ELF-1 (cell line): ENCODE results near the gene DLG2.
"Not testable (repeated sequence)": the region's sequence is repeated elsewhere in the genome, so short reads cannot be mapped to it uniquely, and the experiment has no call there.

Source experiments
- DNase-seq: peaks from one replicate; pipeline ENCODE4 v3.0.0-alpha.2; 2016; ENCODE audit warnings: low read depth, low spot score

The DLG2 gene

DNA sequence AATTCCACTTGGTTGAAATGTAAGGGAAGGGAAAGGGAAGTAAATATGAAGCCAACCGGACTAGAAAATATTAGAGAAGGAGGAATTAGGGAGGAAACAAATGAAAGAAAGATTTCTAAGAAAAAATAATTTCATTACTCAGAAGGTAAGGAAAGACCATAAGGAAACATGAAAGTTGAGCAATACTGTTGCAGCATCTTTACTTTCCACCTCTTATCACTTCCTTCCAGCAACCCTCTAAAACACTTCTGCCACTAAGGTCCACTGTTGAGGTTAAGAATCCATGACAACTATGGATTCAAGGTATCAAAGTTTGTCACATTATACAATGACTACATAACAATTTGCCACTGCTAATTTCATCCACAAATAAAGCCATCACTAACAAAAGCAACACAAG lies 308.6 kb downstream of the DLG2 start:
- no peak for DNase-seq

DNA sequence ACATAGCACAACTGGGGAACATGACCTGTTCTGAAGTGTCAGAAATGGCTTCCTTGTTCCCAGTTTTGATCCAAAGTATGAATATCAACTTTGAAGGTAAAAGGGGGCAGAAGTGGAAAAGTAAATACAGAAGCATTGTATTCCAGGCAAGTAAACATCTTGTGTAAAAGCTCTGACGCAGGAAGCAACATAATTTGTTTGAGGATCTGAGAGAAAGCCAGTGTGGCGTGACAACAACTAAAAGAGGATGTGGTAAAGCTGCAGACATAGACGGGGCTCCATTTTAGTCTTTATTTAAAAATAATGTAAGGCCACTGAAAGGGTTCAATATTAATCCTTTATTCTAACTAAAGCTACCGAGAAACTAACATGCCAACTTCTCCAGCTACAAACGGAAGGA lies 310.2 kb downstream of the DLG2 start:
- no peak for DNase-seq

DNA sequence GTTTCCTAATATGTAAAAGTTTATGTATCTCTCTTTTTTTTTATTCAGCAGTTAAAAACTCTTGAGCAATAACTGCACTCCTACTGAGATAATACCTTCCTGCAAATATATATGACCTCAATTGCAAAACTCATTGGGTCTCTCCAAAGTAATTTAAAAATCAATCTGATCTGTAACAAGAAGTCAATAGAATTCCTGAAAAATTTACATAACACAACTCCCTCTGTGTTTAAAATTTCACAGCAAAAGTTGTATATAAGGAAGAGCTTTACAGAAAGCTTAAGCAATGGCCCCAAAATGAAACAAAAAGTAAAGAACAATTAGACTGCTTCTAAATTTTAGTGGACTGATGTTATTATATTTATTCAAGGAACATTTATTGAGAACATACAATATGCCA lies 313.4 kb downstream of the DLG2 start:
- DNase-seq, result no peak

DNA sequence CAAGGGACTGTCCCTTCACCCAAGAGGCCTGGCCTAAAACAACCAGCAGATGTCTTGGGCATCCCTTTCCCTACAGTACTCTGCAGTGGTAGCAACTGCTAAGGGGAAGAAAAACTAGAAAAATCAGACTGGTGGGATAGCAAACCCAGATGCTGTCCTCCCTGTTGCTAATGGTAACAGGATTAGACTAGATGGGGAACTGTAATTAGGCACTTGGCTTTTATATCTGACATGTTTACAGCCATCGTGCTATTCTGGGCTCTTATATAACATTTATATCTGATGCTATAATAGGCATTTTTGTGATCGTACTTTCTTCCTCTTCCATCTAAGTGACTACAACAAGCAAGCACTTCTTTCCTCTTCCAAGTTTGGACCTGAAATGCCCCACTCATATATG lies 316.7 kb downstream of the DLG2 start:
- DNase-seq, result no peak

DNA sequence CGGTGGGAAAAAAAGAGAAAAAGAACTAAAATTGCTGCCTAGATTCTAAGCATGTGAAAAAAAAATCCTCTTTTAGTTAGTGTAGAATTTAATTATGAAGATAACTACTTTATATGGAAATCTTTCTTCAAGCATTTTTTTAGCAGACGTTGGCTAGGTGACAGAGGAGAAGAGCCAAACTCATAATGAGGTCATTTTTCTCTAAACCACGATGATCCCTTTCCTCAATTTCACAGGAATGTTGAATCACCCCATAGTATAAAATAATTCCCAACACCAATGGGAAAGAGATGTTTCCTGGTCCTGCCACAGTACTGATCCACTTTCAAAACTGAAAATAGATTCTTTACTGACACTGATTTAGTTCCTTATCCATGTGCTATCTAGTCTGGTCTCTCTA lies 319.8 kb downstream of the DLG2 start:
- no peak for DNase-seq

DNA sequence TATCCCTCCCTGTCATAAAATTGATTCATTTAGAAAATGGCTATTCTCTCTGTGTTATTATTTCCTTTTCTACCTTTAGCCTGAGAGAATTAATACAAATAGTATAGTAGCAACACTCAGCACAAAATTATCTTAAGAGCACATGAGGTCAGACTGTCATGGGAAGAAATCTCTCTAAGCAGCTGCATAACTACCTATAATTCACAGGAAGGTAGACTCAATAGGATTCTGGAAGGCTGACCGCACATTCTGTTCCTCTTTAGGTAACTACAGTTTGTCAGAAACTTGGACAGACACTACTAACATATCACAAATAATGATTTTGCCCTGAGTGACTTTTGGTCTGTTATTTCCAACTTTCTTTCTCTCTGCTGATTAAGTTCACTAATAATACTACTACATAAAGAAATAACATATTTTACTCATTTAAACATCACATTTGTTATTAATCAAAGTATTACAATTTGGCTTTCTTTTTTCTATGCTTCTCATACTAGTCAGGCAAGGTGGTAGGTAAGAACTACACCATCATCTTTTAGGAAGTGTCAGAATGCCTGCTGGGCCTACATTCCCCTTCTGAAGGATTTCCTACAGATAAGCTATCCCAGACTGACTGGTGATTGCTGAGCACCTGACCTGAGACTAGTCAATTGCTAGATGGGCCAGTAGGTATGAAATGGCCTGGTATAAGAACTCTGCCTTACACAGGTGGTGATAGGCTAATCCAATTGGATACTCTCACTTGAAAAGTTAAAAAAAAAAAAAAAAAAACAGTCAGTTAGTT lies 325.1 kb downstream of the DLG2 start:
- DNase-seq, result no peak

DNA sequence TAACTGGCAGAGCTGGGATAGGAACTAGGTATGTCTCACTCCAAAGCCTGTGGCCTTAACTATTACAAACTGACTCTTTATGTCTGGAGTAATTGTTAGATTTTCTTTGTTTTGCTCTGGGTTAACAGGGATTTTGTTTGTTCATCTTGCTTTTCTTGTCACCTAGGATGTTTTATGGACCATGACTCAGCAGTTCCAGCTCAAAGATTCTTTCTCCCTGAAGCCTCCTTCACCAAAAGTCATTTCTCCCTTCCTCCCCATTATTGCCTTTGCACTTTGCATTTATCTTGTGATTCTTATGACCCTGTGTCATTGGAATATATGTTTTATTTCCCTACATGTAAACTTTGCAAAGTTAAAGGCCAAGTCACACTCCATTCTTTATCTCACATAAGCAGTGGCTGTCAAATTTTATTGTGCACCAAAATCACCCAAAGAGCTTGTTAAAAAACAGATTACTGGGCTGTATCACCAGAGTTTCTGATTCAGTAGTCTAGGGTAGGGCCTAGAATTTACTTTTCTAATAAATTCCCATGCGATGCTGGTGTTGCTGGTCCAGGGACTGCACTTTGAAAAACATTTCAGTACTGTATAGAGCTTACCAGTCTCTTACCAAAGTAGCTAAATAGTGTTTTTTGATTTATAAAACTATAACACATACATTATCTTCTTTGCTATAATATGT lies 327.7 kb downstream of the DLG2 start:
- DNase-seq, result peak; percentile 5

DNA sequence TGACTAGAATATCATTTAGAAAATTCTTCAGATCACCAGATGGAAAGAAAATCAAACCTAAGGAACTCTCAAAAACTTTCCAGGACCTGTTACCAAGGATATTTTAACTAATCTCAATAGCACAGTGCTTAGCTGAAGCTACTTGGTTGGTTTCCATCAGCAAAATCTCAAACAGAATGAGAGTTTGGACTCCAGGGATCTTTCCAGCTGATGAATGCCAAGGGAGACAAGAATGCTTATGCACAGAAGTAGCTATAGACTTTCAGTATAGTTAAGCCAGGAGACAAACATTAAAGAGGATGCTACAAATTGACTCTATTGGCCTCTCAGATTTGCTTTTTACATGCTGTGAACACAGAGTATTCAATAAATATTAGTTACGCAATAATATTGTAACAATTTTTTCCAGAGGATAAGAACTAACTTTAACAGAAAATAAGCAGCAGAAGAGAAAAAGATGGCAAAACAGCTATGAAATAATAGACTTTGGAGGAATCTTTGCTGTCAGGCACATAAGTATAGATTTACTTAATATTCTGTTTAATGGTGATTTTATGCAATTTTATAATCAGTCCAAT lies 331.4 kb downstream of the DLG2 start:
- DNase-seq, result no peak

DNA sequence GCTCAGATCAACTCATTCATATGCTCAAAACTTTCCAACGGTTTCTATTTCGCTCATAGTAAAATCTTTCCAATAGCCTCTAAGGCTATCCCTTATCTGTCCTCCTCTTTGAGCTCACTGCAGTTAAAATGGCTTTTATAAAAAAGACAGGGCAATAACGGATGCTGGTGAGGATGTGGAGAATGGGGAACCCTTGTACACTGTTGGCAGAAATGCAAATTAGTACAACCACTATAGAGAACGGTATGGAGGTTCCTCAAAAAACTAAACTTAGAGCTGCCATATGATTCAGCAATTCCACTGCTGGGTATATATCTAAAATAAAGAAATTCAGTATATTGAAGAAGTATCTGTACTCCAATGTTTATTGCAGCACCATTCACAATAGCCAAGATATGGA lies 345.6 kb downstream of the DLG2 start:
- no peak for DNase-seq

DNA sequence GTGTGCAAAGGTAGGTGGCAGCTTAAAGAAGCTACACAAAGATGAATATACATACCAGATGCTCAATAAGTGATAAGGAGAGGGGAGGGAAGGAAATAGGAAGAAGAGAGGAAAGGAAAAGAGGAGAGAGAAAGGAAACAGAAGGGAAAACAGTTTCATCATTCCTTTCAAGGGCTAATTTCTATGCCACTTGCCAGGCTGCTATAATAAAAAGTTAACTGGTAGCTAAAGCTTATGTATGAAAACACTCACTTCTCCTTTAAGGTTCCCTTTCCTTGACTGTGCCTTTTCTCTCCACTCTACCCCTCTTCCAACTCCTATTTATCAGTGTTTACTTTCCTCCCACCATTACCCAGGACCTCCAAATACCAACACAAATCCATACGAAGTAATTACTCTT lies 347.9 kb downstream of the DLG2 start:
- DNase-seq, result no peak

DNA sequence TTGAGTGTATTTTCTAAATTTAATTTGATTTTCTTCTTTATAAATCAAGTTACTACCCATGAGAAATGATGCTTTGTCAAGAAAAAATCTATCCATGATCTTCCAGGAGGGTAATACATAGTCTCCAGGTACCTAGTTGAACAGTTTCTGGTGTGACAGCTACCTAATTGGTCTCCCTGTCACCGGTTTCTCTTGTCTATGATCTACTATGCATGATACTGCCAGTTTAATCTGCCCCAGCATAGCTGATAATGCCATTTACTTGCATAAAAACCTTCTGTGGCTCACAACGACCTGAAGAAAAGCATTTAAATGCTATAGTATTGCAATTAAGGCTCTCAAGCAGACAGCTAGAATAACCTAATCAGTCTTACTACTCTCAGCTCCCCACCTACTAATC lies 349.5 kb downstream of the DLG2 start:
- DNase-seq, result no peak

DNA sequence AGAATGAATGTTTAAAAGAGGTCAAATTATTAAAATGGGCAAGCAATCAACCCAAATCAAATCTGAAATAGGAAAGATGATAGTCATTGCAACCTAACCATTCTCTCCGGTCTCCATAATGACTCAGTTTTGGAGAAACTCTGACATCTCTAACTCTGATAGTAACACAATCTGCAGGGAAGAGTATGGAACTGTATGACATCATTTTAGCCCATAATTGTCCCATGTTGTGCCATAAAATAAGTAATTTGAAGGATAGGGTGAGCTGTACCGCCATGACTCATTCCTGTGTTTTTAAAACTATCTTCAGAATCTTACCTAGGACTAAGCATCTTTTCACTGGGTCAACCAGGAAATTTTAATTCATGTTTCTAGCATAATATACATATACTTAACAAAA lies 350.8 kb downstream of the DLG2 start:
- no peak for DNase-seq

DNA sequence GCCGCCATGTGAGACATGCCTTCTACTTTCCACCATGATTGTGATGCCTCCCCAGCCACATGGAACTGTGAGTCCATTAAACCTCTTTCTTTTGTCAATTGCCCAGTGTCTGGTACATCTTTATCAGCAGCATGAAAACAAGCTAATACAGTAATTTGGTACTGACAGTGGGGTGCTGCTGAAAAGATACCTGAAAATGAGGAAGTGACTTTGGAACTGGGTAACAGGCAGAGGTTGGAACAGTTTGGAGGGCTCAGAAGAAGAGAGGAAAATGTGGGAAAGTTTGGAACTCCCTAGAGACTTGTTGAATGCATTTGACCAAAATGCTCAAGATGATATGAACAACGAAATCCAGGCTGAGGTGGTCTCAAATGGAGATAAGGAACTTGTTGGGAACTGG lies 356.8 kb downstream of the DLG2 start:
- DNase-seq, result not testable (repeated sequence)

DNA sequence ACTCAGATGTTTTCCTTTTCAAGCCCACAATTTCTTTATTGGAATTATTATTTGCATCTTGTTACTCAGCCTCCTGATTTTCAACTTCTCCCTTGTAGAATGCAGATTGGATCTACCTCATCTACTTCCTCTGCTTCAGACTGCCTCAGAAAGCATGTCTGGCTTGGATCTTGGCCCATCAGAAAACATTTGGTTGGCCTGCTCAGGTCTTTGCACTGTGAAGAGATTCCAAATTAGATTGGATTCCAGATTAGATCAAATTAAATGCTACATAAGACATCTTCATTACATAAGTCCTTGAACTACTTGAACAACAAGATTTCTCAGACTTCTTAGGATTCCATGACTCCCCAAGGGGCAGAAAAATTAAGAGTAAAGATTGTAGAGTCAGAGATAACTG lies 358.0 kb downstream of the DLG2 start:
- DNase-seq, result no peak

DNA sequence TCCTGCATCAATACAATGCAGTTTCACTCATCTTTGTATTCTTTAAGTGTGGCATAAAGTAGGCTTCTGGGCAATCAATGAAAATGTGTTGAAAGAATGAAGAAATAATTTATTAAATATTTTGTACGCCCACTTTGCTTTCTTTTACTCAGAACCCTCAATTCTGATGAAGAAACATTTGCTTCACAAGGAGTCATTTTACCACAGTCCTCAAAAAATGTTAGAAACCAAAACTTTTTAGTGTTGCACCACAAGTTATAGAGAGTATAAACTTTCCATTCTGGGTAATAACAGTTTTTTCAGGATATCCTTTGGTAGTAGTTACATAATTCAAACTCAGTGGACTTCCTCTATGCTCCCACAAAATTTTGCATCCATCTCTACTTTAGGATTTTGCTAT lies 360.5 kb downstream of the DLG2 start:
- no peak for DNase-seq

DNA sequence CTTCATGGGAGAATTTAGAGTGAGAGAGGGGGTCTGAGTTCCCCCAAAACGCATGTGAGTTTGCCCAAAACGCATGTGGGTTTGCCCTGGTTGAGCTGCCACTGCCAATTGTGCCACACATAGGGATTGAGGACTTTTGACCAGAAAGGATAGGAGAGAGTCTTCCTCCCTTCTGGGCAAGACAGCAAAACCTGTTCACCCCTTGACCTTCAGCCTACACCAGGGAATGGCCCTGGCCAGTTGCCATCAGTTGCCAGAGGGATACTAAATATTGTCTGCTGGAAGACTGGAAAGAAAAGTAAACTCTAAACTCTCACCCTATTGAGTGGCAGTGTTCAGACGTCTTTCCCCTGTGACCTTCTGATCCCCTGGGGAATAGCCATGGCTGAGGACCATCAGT lies 363.8 kb downstream of the DLG2 start:
- no peak for DNase-seq

DNA sequence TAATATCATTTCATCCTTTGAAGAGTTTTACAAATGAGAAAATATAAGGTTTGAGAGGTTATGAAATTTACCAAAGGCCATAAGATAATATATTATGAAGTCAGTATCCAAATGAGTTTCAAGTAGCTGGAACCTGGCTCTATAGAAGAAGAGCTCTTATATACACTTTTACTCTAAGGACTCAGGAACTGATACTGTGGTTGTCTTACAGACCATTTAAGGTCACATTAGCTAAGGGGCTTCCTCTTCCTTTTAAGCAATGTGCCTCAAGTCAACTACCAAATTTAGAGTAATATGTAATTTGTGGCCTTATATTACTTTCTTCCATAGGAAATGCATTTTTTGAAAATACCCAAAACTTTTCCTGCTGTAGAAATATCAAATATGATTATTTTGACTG lies 369.3 kb downstream of the DLG2 start:
- no peak for DNase-seq

DNA sequence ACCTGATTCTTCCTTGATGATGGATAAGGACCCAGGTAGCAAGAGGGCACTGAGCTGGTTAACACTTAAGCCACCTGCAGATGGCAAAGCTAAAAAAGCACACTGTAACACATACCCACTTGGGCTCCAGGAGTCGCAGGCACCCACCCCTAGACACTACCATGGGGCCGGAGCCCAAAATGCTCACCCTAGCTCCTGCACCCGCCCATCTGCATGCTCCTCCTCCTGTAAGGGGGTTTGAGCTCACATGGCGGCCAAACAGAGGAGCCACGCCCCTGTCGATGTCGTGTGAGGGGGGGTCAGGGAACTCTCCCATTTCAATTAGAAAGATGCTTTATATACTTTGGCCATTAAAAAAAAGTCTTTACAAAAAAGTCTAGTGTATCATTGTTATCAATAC lies 370.7 kb downstream of the DLG2 start:
- no peak for DNase-seq

DNA sequence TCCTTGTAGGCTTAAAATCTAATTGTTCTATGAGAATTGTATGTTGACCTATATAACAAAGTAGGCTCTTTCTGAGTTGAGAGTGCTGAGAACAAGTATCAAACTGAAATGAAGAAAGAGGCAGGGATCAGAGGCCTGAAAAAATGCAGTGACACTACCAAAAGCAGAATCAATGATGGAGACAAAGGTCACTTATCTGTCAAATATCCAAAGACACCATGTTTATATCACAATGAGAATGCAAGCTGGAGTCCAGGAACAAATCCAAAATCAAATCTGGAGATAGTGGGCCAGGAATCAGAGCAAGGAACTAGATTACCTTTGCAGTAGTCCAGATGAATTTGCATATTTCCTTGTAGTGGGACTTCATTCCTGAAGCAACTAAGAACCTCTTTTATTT lies 377.7 kb downstream of the DLG2 start:
- no peak for DNase-seq

DNA sequence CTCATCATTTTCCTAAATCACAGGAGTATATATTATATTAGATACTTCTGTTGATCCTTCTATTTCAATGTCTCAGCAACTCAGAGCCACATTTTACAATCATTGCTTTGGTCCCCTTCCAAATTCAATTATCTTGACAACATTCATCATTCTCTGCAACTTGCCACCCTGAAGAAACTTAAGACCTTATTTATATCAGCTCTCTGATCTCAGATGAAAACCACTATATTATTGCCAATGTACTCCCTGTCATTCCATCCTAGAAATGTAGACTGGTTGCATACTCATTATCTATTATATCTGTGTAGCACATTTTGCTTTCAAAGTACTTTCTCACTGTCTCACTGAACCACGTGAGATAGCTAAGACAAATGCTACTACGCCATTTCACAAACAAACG lies 379.3 kb downstream of the DLG2 start:
- DNase-seq, result no peak

DNA sequence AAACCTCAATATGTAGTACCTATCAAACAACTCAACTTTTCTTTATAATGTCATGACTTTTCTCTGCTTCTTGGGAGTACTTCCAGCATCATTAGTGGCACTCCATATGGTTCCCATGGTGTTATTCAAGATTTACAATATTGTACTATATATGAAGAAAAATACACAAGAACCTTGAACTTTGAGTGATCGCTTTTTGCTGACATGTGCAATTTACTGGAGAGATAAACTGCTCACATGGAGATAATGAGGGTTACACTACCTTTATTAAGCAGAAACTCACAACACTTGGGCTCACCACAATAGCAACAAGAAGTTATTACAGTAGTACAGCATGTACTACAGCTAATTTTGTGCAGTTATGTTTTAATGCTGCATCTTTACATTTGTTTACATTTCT lies 388.2 kb downstream of the DLG2 start:
- DNase-seq, result no peak

DNA sequence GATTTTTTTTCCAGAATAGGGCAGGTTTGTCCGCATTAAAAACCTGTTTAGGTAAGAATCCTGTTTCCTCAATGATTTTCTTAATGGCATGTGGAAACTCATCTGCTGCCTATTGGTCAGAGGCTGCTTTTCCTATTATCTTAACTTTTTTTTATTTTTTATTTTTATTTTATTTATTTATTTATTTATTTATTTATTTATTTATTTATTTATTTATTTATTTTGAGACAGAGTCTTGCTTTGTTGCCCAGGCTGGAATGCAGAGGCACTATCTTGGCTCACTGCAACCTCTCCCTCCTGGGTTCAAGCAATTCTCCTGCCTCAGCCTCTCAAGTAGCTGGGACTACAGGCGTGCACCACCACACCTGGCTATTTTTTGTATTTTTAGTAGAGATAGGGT lies 389.1 kb downstream of the DLG2 start:
- DNase-seq, result not testable (repeated sequence)

DNA sequence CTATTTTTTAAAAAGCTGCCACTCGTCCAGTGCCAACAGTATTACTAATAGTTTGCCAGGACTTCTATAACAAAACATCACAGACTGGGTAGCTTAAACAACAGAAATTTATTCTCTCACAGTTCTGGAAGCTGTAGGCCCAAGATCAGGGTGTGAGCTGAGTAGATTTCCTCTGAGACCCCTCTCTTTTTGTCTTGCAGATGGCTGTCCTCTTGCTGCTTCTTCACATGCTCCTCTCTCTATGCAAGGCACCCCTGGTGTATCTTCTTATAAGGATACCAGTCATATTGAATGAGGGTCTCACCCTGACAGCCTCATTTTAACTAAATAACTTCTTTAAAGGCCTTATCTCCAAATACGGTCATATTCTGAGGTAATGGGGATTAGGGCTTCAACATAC lies 390.9 kb downstream of the DLG2 start:
- no peak for DNase-seq
